ENCODE data around the gene ZSCAN29.

- TF ChIP-seq CTCF (IDR thresholded peaks at IDR 0.05) (no peak), EZH2 (IDR thresholded peaks at IDR 0.05; ENCODE audit: borderline replicate concordance, insufficient read depth, low read depth, low read length, poor library complexity, severe bottlenecking) (no peak)
Observed at GRCh38 chr15:43318990-43319771, 51.7 kb downstream of the ZSCAN29 start.

All from B cell (primary cell).